Body of pancreas (tissue), 4 donors: ENCODE measurements around the gene ADORA1. TPM values are rescaled to one million over a fixed set of nuclear protein-coding genes. Genes with fewer than 3 reads are reported as not detected.
A peak's percentile ranks its signal among the peaks of the same experiment; 100 is the strongest.

Experiments used
- ATAC-seq: fragments of 150-250 bp; one replicate; pipeline ENCODE4 v1.9.1; 2016
- DNase-seq, 4 donors: peaks; one replicate each; pipeline ENCODE4 v3.0.0-alpha.2; 2019
- H3K27ac ChIP-seq, 4 donors: fragments of 200-600 bp; sonication (generic); 1 replicate in 3 of 4; 2 replicates in 1 of 4; pipeline versions ENCODE4 v1.5.1 to v1.6.1; 2016 to 2019; ENCODE audit warnings: mild to moderate bottlenecking in 1 of 4, mixed read lengths in 1 of 4, moderate library complexity in 1 of 4
- H3K27me3 ChIP-seq, 2 donors: fragments of 200-600 bp; sonication (generic); one replicate each; pipeline ENCODE4 v1.6.0; 2016; ENCODE audit warnings: mild to moderate bottlenecking in 1 of 2
- H3K36me3 ChIP-seq, 2 donors: fragments of 200-600 bp; sonication (generic); replicated peaks in 1 of 2; 2 replicates each; pipeline ENCODE4 v1.5.1; 2016; ENCODE audit warnings: low read depth in 2 of 2; ENCODE audit not compliant: insufficient read depth in 1 of 2
- H3K4me1 ChIP-seq: fragments of 200-600 bp; sonication (generic); one replicate; pipeline ENCODE4 v1.6.0; 2016
- H3K4me3 ChIP-seq, 2 donors: fragments of 200-600 bp; sonication (generic); 1 replicate in 1 of 2; 2 replicates in 1 of 2; pipeline ENCODE4 v1.5.1; 2016 to 2019
- H3K9me3 ChIP-seq, 3 donors: fragments of 200-600 bp; sonication (generic); 1 replicate in 2 of 3; 2 replicates in 1 of 3; pipeline ENCODE4 v1.5.1; 2016
- POLR2A ChIP-seq, 3 donors: fragments of 450-650 bp; IDR thresholded peaks; one replicate each; pipeline ENCODE4 v1.6.1; 2016; ENCODE audit warnings: antibody characterized with exemption in 3 of 3, mild to moderate bottlenecking in 2 of 3
- WGBS, 2 donors: methylation state at CpG; one replicate each; pipeline ENCODE4 v1.1.5; 2017; 5-methylcytosine and 5-hydroxymethylcytosine counted together
- intact Hi-C: fragments of 100-400 bp; cut with DNase I; formaldehyde crosslinking; loops from one replicate; pipeline ENCODE4 v1.15.1; 2023
- total RNA-seq, 2 donors: library from RNA; depleted of rRNA; stranded (reverse); fragments of >200 nt; gene quantifications; one replicate each; pipeline ENCODE4 v1.1.0, GENCODE V29; 2016
- TF ChIP-seq, protein P1 (sequence below), 7 experiments: fragments of 450-650 bp in 4 of 7; fragments of 200-600 bp in 3 of 7; sonication (generic) in 3 of 7; IDR thresholded peaks; one replicate each; pipeline ENCODE4 v1.5.1; 2016 to 2019; ENCODE audit warnings: antibody characterized with exemption in 7 of 7

ADORA1 gene
- total RNA-seq, 2 donors from 2014 or later, result 16.1 to 21.1 TPM

DNA sequence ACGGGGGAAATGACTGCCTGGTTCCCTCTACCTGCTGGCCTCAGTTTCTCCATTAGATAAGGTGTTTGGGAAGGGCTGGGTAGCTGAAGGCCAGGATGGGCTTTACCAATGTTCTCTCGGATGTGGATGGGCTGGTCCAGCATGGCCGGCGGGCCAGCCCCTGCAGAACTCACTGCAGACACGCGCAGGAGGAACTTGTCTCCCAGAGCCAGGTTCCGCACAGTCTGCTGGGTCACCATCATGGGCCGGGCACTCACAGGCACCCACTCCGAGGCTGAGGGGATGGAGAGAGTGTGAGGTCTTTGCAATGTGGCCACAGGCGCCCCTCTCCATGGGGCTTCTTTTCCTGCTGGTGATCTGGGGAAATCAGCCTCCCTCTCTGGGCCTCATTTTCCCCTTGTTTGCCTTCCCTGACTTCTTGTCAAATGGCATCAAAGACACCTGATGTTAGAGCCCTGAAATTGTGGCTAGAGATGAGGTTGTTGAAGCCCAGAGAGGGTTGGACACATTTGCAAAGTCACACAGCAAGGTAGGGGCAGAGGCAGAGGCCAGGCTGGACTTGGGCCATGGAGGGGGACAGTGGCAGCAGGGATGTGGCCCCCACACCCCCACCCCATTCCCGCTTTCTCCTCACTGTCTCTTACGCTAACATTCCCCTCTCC is 46.9 kb downstream of the ADORA1 start:
- Histone ChIP-seq H3K27ac (no peak overlapping the region), H3K4me1 (peaks cover 24% of the 10 kb centered on the region), H3K27me3 (no peaks in the 10 kb centered on the region), H3K4me3 (no peak overlapping the region), H3K36me3 (no peaks in the 10 kb centered on the region), H3K9me3 (no peaks in the 10 kb centered on the region)
- no peak for ATAC-seq
- no peak for DNase-seq
- TF ChIP-seq, protein P1, sequence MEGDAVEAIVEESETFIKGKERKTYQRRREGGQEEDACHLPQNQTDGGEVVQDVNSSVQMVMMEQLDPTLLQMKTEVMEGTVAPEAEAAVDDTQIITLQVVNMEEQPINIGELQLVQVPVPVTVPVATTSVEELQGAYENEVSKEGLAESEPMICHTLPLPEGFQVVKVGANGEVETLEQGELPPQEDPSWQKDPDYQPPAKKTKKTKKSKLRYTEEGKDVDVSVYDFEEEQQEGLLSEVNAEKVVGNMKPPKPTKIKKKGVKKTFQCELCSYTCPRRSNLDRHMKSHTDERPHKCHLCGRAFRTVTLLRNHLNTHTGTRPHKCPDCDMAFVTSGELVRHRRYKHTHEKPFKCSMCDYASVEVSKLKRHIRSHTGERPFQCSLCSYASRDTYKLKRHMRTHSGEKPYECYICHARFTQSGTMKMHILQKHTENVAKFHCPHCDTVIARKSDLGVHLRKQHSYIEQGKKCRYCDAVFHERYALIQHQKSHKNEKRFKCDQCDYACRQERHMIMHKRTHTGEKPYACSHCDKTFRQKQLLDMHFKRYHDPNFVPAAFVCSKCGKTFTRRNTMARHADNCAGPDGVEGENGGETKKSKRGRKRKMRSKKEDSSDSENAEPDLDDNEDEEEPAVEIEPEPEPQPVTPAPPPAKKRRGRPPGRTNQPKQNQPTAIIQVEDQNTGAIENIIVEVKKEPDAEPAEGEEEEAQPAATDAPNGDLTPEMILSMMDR (IDR thresholded peaks at IDR 0.05), result no peak
- no peak for TF ChIP-seq POLR2A (IDR thresholded peaks at IDR 0.05)
- intact Hi-C loops, result loop anchor here (5.0 kb wide), 2 partner anchors 57 to 132 kb away; no protein-coding TSS in a partner anchor
- 87 to 88% methylated on average over 8 to 12 of the region's 12 CpGs for WGBS, 2 donors

GRCh38 chr1:203175237-203175826 is 47.8 kb downstream of the ADORA1 start, which contains the start of gene MYBPH:
TSS of gene MYBPH (minus strand) at chr1:203175826. CDS start at chr1:203175755, 71 bp downstream.
- Histone ChIP-seq H3K4me3 (no peak within 1 kb of the TSS), H3K27ac (no peak within 1 kb of the TSS), H3K4me1 (peaks cover 26% of the 10 kb centered on the region), H3K27me3 (no peaks in the 10 kb centered on the region), H3K9me3 (no peaks in the 10 kb centered on the region), H3K36me3 (no peaks in the 10 kb centered on the region)
- DNase-seq (no peak), ATAC-seq (no peak)
- 61% methylated on average over 5 of the region's 5 CpGs; no CpG with 5 or more reads in 1 of the 2 donors for WGBS, 2 donors
- intact Hi-C loops, result no loop called here
- TF ChIP-seq, protein P1 (IDR thresholded peaks at IDR 0.05), result no peak
- TF ChIP-seq POLR2A (IDR thresholded peaks at IDR 0.05), result no peak

- peak in 3 of 4 donors; percentile 30 to 54 (median 35) for DNase-seq
- Histone ChIP-seq H3K4me1 (peaks cover 26% of the 10 kb centered on the region), H3K27ac (no peak overlapping the region), H3K27me3 (no peaks in the 10 kb centered on the region), H3K4me3 (no peak overlapping the region), H3K36me3 (no peaks in the 10 kb centered on the region), H3K9me3 (no peaks in the 10 kb centered on the region)
- no peak for ATAC-seq
- 44 to 88% methylated on average over 4 to 9 of the region's 9 CpGs for WGBS, 2 donors
- no peak for TF ChIP-seq POLR2A (IDR thresholded peaks at IDR 0.05)
- TF ChIP-seq, protein P1 (IDR thresholded peaks at IDR 0.05), result no peak
- intact Hi-C loops, result no loop called here
Measured at GRCh38 chr1:203175827-203176241, 48.3 kb downstream of the ADORA1 start.

DNA sequence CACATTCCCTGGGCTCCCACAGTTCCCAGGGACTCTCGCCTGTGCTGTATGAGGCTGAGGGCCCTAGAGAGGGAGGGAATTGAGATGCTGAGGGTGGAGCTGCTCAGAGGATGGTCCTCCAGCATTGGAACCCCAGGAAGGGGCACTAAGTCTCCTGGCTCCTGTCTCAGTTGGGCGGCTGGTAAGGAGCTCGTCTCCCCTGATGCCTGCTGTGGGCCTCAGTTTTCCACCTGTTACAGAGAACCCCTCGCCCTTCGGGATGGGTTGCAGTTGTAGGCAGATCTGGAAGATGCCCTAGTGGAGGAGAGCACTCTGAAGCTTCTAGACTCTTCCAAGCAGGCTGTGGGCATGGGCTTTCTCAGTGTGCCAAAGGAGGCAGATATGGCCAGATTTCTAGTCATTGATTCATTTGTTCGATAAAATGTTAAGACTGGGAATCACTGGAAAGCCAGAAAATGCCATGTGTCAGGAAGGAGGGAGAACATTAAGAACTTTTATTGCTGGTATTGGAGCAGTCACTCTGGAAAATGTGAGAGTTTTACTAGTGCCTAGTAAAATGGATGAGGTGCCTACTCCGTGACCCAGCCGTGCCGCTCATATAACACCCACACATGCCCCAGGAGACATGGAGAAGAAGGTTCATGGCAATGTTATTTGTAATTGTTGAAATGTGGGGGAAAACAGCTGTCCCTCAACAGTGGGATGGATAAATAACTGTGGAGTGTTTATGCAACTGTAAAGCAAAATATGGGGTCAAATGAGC is 48.9 kb downstream of the ADORA1 start:
- intact Hi-C loops, result no loop called here
- H3K27me3 ChIP-seq, result no peaks in the 10 kb centered on the region

More for the DNA sequence above, 48.9 kb downstream of the ADORA1 start:
- H3K4me1 ChIP-seq, result peaks cover 26% of the 10 kb centered on the region
- H3K36me3 ChIP-seq, result no peaks in the 10 kb centered on the region
- H3K4me3 ChIP-seq, result no peak overlapping the region
- ATAC-seq (no peak), DNase-seq (no peak)
- TF ChIP-seq, protein P1 (IDR thresholded peaks at IDR 0.05), result no peak
- TF ChIP-seq POLR2A (IDR thresholded peaks at IDR 0.05), result no peak
- H3K9me3 ChIP-seq, result no peaks in the 10 kb centered on the region
- 75 to 80% methylated on average over 8 to 9 of the region's 9 CpGs for WGBS, 2 donors
- H3K27ac ChIP-seq, result no peak overlapping the region
